GM12878 (cell line): Measurements from ENCODE around the gene BBS5. TPM values are rescaled to one million over a fixed set of nuclear protein-coding genes. Genes with fewer than 3 reads are reported as not detected.
A peak's percentile ranks its signal among the peaks of the same experiment; 100 is the strongest.

Experiments
- ATAC-seq: fragments of 200-7000 bp; cut with Tn5 transposase; 3 replicates; pipeline ENCODE4 v1.9.1; 2020; ENCODE audit warnings: mild to moderate bottlenecking, moderate library complexity
- BruUV-seq: library from RNA; stranded (reverse); fragments of 400-500 nt; replicated peaks from 2 replicates; lab custom pipeline; 2021; lab: Mats Ljungman, UMichigan
- CTCF ChIA-PET: fragments of 300-600 bp; sonication (Branson Sonifier 250); formaldehyde crosslinking; extraction: SDS; loops from one replicate; lab custom pipeline; 2021; ENCODE audit warnings: inconsistent platforms; lab: Yijun Ruan, JAX
- POLR2A ChIA-PET: fragments of 350-600 bp; formaldehyde crosslinking; extraction: SDS; loops from one replicate; lab custom pipeline; 2021; ENCODE audit warnings: inconsistent platforms; lab: Charles Lee
- RAD21 ChIA-PET: fragments of 300-600 bp; sonication (Branson Sonifier 250); formaldehyde crosslinking; loops from one replicate; lab custom pipeline; 2023; ENCODE audit warnings: antibody characterized with exemption; ENCODE audit not compliant: unreplicated experiment; lab: Charles Lee
- SMC1A ChIA-PET: fragments of 300-600 bp; sonication (Branson Sonifier 250); formaldehyde crosslinking; loops from one replicate; lab custom pipeline; 2023; ENCODE audit not compliant: unreplicated experiment, uncharacterized antibody; lab: Charles Lee
- DNase-seq: peaks from one replicate; pipeline ENCODE4 v3.0.0-alpha.2; 2011; ENCODE audit warnings: low read depth, low spot score
- FAIRE-seq: peaks from 3 replicates; lab custom pipeline; 2011; peaks lifted over from hg19 to GRCh38; lab: Jason Lieb, UNC
- H2AFZ ChIP-seq: 2 replicates; pipeline ENCODE4 v1.6.0; 2011; ENCODE audit warnings: low read depth, low read length, control low read depth; ENCODE audit not compliant: control insufficient read depth
- H3K27ac ChIP-seq: 2 replicates; pipeline ENCODE4 v1.5.1; 2011; ENCODE audit warnings: control low read depth; ENCODE audit not compliant: control insufficient read depth, insufficient read depth
- H3K27me3 ChIP-seq, 2 experiments: replicated peaks in 1 of 2; 2 replicates each; pipeline versions ENCODE4 v1.6.0 to v1.6.1; 2011; ENCODE audit warnings: low read length in 1 of 2; ENCODE audit not compliant: control insufficient read depth in 2 of 2, insufficient read depth in 2 of 2
- H3K36me3 ChIP-seq, 2 experiments: 2 replicates each; pipeline ENCODE4 v1.5.1; 2011; ENCODE audit warnings: low read length in 1 of 2; ENCODE audit not compliant: control insufficient read depth in 2 of 2, insufficient read depth in 2 of 2
- H3K4me1 ChIP-seq: 2 replicates; pipeline ENCODE4 v1.6.1; 2011; ENCODE audit warnings: mild to moderate bottlenecking, low read length, moderate library complexity, mixed read lengths; ENCODE audit not compliant: control insufficient read depth, insufficient read depth
- H3K4me2 ChIP-seq: 2 replicates; pipeline ENCODE4 v1.6.0; 2011; ENCODE audit warnings: control low read depth; ENCODE audit not compliant: control insufficient read depth, insufficient read depth
- H3K4me3 ChIP-seq: fragments of 200-600 bp; sonication (generic); 2 replicates; pipeline ENCODE4 v1.5.1; 2016
- H3K79me2 ChIP-seq: 2 replicates; pipeline ENCODE4 v1.6.0; 2011; ENCODE audit warnings: low read length; ENCODE audit not compliant: control insufficient read depth, insufficient read depth
- H3K9ac ChIP-seq: 2 replicates; pipeline ENCODE4 v1.8.0; 2011; ENCODE audit warnings: low read length, control low read depth, mixed read lengths; ENCODE audit not compliant: control insufficient read depth, insufficient read depth
- H3K9me3 ChIP-seq: replicated peaks from 3 replicates; pipeline ENCODE4 v1.5.1; 2011; ENCODE audit warnings: mild to moderate bottlenecking, low read length; ENCODE audit not compliant: control insufficient read depth, insufficient read depth
- H4K20me1 ChIP-seq: 2 replicates; pipeline ENCODE4 v1.6.0; 2011; ENCODE audit not compliant: control insufficient read depth, insufficient read depth
- BACH1 ChIP-seq: fragments of 450-650 bp; IDR thresholded peaks from 2 replicates; pipeline ENCODE4 v1.6.1; 2017; ENCODE audit warnings: mild to moderate bottlenecking, borderline replicate concordance
- HDAC6 ChIP-seq: fragments of 200-600 bp; sonication (generic); IDR thresholded peaks from one replicate; pipeline ENCODE4 v1.8.0; 2017; ENCODE audit warnings: antibody characterized with exemption; ENCODE audit not compliant: unreplicated experiment
- IRF4 ChIP-seq: IDR thresholded peaks from 2 replicates; pipeline ENCODE4 v1.6.1; 2011; ENCODE audit warnings: low read depth, low read length
- KAT2A ChIP-seq: conservative IDR thresholded peaks from 2 replicates; pipeline ENCODE4 v1.6.1; 2011; ENCODE audit warnings: low read depth, low read length; ENCODE audit not compliant: control insufficient read depth
- MEF2A ChIP-seq: IDR thresholded peaks from 2 replicates; pipeline ENCODE4 v1.6.1; 2011; ENCODE audit warnings: low read depth, mild to moderate bottlenecking, low read length, moderate library complexity; ENCODE audit not compliant: insufficient read depth
- NRF1 ChIP-seq: conservative IDR thresholded peaks from 2 replicates; pipeline ENCODE4 v1.6.1; 2011; ENCODE audit warnings: mild to moderate bottlenecking, low read depth, low read length, improper control_type of control experiment
- RBBP5 ChIP-seq: fragments of 200-600 bp; sonication (generic); conservative IDR thresholded peaks from 2 replicates; pipeline ENCODE4 v1.6.1; 2016
- REST ChIP-seq: IDR thresholded peaks from 2 replicates; pipeline ENCODE4 v1.6.1; 2012; ENCODE audit warnings: mild to moderate bottlenecking, low read depth, low read length
- SKIL ChIP-seq: fragments of 450-650 bp; IDR thresholded peaks from 2 replicates; pipeline ENCODE4 v1.6.1; 2017; ENCODE audit warnings: mild to moderate bottlenecking, low read depth, inconsistent platforms; ENCODE audit not compliant: poor library complexity, severe bottlenecking
- STAT1 ChIP-seq: fragments of 450-650 bp; conservative IDR thresholded peaks from 2 replicates; pipeline ENCODE4 v1.6.1; 2014; ENCODE audit warnings: antibody characterized with exemption, mild to moderate bottlenecking
- TAF1 ChIP-seq: IDR thresholded peaks from 2 replicates; pipeline ENCODE4 v1.6.1; 2011; ENCODE audit warnings: mild to moderate bottlenecking, low read depth, low read length, borderline replicate concordance
- ZNF217 ChIP-seq: fragments of 450-650 bp; IDR thresholded peaks from 2 replicates; pipeline ENCODE4 v1.6.1; 2017; ENCODE audit warnings: antibody characterized with exemption, mild to moderate bottlenecking
- WGBS: methylation state at CpG from one replicate; pipeline ENCODE4 v1.1.6; 2016; ENCODE audit warnings: low lambda C conversion rate; ENCODE audit not compliant: insufficient replicate concordance, insufficient coverage; ENCODE audit errors: missing lambda C conversion rate; 5-methylcytosine and 5-hydroxymethylcytosine counted together
- in situ Hi-C: fragments of 300-500 bp; cut with MboI; formaldehyde crosslinking; loops from 9 replicates; pipeline ENCODE4 v1.14.3; 2018; ENCODE audit warnings: mixed read lengths
- intact Hi-C: fragments of 100-400 bp; cut with micrococcal nuclease; formaldehyde crosslinking; loops from one replicate; pipeline ENCODE4 v1.14.2; 2022; ENCODE audit not compliant: unreplicated experiment
- polyA plus RNA-seq, 11 experiments: library from polyadenylated mRNA; depleted of rRNA in 4 of 11; unstranded in 6 of 11; stranded (reverse) in 5 of 11; fragments of >200 nt; fragmentation: Nextera tagmentation in 4 of 11; fragmentation: Illumina TruSeq in 1 of 11; extraction: Ambion mirVana in 4 of 11; extraction: Trizol in 1 of 11; gene quantifications; 1 replicate in 1 of 11; 2 replicates in 10 of 11; pipeline versions ENCODE4 v1.2.1 to v1.2.3, GENCODE V29; 2011 to 2016; ENCODE audit warnings: inconsistent platforms in 2 of 11, missing spikeins in 2 of 11, low read depth in 1 of 11
- total RNA-seq, 4 experiments: library from RNA; depleted of rRNA in 3 of 4; stranded (reverse); fragments of >200 nt in 3 of 4; fragmentation: Illumina TruSeq in 1 of 4; extraction: Trizol in 1 of 4; gene quantifications; 2 replicates each; pipeline versions ENCODE4 v1.2.1 to v1.2.3, GENCODE V29; 2013 to 2021
- TF ChIP-seq, protein P1 (sequence below): IDR thresholded peaks from 2 replicates; pipeline ENCODE4 v1.6.1; 2011; ENCODE audit warnings: mild to moderate bottlenecking, low read depth, low read length, moderate library complexity; ENCODE audit not compliant: insufficient replicate concordance

The BBS5 gene
- total and polyA plus RNA-seq, 10 of the 15 experiments (the other 5 are each of a cell fraction or from before 2014, with no cell fraction given) = 0.56 to 3.4 (median 1.6) TPM

GRCh38 chr2:169478745-169479256 lies 493 bp upstream of the BBS5 start:
- no peak for DNase-seq
- whole genome bisulfite sequencing = 58% methylated on average over 14 of the region's 14 CpGs
- POLR2A ChIA-PET = interaction anchor here (0.6 kb wide), 2 partner anchors 118 to 1054 kb away, joined by 3 to 5 read pairs; no protein-coding TSS in a partner anchor

More at GRCh38 chr2:169478745-169479256, 493 bp upstream of the BBS5 start:
- CTCF ChIA-PET = interaction anchor here (1.0 to 1.3 kb wide), 4 partner anchors 10 to 26 kb away, joined by 3 to 4 read pairs (median 3); no protein-coding TSS in a partner anchor
- RAD21 ChIA-PET = interaction anchor here (1.0 to 1.2 kb wide), 2 partner anchors 44 to 94 kb away, joined by 3 to 4 read pairs; partner anchors contain the start of gene FASTKD1
- ATAC-seq = no peak
- peak overlapping the region; percentile 78 for H3K4me3 ChIP-seq
- no peaks in the 10 kb centered on the region for H3K79me2 ChIP-seq
- H3K4me1 ChIP-seq = no peaks in the 10 kb centered on the region
- TF ChIP-seq RBBP5 (no peak), TAF1 (no peak), NRF1 (no peak), BACH1 (no peak), SKIL (no peak), KAT2A (no peak), ZNF217 (no peak), MEF2A (no peak), HDAC6 (no peak), IRF4 (no peak), STAT1 (no peak), REST (no peak)
- TF ChIP-seq, protein P1, sequence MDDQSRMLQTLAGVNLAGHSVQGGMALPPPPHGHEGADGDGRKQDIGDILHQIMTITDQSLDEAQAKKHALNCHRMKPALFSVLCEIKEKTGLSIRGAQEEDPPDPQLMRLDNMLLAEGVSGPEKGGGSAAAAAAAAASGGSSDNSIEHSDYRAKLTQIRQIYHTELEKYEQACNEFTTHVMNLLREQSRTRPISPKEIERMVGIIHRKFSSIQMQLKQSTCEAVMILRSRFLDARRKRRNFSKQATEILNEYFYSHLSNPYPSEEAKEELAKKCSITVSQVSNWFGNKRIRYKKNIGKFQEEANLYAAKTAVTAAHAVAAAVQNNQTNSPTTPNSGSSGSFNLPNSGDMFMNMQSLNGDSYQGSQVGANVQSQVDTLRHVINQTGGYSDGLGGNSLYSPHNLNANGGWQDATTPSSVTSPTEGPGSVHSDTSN = no peak
- TF ChIP-seq, all 136 proteins: peak for 0
- in situ Hi-C loops (no loop called here), intact Hi-C loops (no loop called here)
- SMC1A ChIA-PET = no interaction called here
- Histone ChIP-seq H4K20me1 (no peaks in the 10 kb centered on the region), H3K27me3 (no peaks in the 10 kb centered on the region), H3K36me3 (no peaks in the 10 kb centered on the region), H3K9me3 (no peaks in the 10 kb centered on the region; the same call in 2 of the 3 replicates), H3K27ac (no peak overlapping the region), H3K4me2 (peak overlapping the region; percentile 97), H2AFZ (peak overlapping the region; percentile 98), H3K9ac (no peak overlapping the region)
- no TSS peak for BruUV-seq
- no peak for FAIRE-seq
